Activated effector memory CD4-positive, alpha-beta T cell treated with anti-CD3 and anti-CD28 coated beads, Interleukin-2, amount 50 U/mL, for 16 hours (primary cell): ENCODE results near the gene KCTD7.
"Not testable (repeated sequence)": the region's sequence is repeated elsewhere in the genome, so short reads cannot be mapped to it uniquely, and the experiment has no call there.

ENCODE experiments used
- DNase-seq: peaks from one replicate; pipeline ENCODE4 v3.0.0-alpha.2; 2020

Gene KCTD7

DNA sequence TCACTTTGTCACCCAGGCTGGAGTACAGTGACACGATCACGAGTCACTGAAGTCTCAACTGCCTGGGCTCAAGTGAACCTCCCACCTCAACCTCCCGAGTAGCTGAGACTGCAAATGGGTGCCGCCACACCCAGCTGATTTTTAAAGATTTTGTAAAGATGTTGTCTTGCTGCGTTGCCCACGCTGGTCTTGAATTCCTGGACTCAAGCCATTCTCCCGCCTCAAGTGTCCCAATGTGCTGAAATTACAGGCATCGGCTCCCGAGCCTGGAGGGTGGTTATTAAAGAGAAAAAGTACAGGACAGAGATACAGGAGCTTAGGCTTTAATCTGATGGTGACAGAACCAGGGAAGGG is 55.1 kb downstream of the KCTD7 start:
- DNase-seq = no peak

DNA sequence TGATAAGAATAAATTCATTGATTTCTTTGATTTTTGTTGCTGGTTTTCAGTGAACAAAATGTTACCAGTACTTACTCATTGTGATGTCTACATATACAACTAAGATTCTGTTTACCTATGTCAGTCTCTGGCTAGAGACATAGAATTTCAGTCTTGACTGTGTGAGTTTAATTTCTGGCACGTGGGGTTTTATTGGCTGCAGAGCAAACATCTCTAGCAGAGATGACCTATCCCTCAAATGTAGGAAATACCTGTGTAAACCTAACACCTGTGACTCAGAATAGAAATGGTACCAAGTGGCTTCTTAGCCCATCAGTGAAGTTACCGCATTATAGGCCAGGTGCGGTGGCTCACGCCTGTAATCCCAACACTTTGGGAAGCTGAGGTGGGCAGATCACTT is 57.0 kb downstream of the KCTD7 start:
- DNase-seq = not testable (repeated sequence)

DNA sequence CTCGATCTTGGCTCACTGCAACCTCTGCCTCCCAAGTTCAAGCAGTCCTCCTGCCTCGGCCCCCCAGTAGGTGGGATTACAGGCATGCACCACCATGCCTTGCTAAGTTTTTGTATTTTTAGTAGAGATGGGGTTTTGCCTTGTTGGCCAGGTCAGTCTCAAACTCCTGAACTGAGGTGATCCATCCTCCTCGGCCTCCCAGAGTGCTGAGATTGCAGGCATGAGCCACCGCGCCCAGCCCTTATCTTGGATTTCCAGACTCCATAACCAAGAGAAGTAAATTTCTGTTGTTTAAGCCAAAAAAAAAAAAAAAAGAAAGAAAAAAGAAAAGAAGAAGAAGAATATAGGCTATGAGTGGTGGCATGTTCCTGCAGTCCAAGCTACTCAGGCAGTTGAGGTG is 58.5 kb downstream of the KCTD7 start:
- no peak for DNase-seq

DNA sequence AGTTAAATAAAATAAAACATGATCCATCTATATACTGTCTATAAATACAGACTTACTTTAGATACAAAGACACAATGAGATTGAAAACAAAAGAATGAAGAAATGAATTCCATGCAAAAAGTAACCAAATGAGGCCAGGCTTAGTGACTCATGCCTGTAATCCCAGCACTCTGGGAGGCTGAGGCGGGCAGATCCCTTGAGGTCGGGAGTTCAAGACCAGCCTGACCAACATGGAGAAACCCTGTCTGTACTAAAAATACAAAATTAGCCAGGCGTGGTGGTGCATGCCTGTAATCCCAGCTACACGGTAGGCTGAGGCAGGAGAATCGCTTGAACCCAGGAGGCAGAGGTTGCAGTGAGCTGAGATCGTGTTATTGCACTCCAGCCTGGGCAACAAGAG is 59.0 kb downstream of the KCTD7 start:
- not testable (repeated sequence) for DNase-seq

DNA sequence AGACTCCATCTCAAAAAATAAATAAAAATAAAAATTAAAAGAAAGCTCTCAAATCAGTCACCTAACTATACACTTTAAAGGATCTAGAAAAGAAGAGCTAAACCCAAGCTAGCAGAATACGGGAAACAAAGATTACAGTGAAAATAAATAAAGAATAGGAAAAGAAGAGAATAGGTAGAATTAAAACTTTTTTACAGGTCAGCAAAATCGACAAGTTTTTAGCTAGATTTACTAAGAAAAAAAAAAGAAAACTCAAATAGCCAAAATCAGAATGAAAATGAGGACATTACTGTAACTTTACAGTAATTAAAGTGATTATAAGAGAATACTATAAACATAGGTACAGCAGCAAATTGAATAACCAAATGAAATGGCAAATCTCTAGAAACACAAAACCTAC is 60.4 kb downstream of the KCTD7 start:
- DNase-seq = no peak

DNA sequence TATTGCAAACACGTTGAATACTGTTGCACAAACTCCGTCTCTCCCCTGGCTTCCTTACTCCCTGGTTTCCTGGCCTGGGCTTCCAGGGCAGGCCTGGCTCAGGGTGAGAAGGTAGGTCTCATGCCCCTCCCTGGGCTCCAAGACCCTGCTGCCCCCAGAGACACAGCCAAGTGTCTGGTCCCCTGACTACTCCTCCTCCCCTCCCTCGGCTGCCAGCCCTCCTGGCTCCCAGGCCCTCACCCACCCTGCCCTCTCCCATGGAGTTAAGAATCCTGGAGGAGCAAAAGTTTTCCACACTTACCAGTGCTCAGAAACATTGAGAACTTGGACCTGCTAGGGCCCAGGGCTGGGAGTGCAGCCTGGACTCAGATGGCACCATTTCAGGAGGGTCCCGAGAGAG is 64.7 kb downstream of the KCTD7 start:
- DNase-seq = no peak
